SK-N-MC (cell line): ENCODE results near the gene TMEM151A.
"Not testable (repeated sequence)": the region's sequence is repeated elsewhere in the genome, so short reads cannot be mapped to it uniquely, and the experiment has no call there.

Experiments used
- DNase-seq: peaks from one replicate; pipeline ENCODE4 v3.0.0-alpha.2; 2011; ENCODE audit warnings: low read depth, low spot score
- H3K27ac ChIP-seq: fragments of 200-600 bp; sonication (generic); 2 replicates; pipeline ENCODE4 v1.5.1; 2016; ENCODE audit warnings: mixed run types
- H3K36me3 ChIP-seq: fragments of 200-600 bp; sonication (generic); 2 replicates; pipeline ENCODE4 v1.6.1; 2017; ENCODE audit warnings: antibody characterized with exemption, low read length, mixed read lengths; ENCODE audit not compliant: insufficient read depth
- H3K4me3 ChIP-seq: fragments of 200-600 bp; sonication (generic); 2 replicates; pipeline ENCODE4 v1.5.1; 2016
- H3K9ac ChIP-seq: fragments of 200-600 bp; sonication (generic); 2 replicates; pipeline ENCODE4 v1.8.0; 2017; ENCODE audit warnings: mixed run types, mixed read lengths; ENCODE audit not compliant: insufficient read length
- H3K9me3 ChIP-seq: fragments of 200-600 bp; sonication (generic); 2 replicates; pipeline ENCODE4 v1.6.1; 2017; ENCODE audit warnings: low read depth, mild to moderate bottlenecking, antibody characterized with exemption, low read length, moderate library complexity, mixed read lengths
- EZH2 ChIP-seq: fragments of 200-600 bp; sonication (generic); IDR thresholded peaks from one replicate; pipeline ENCODE4 v1.6.1; 2017; ENCODE audit warnings: antibody characterized with exemption
- FOXP2 ChIP-seq: optimal IDR thresholded peaks from 2 replicates; pipeline ENCODE3; 2011; ENCODE audit warnings: mild to moderate bottlenecking, moderate library complexity; ENCODE audit not compliant: insufficient read depth; ENCODE audit errors: extremely low read length, control extremely low read depth
- POLR2AphosphoS5 ChIP-seq: IDR thresholded peaks from 2 replicates; pipeline ENCODE4 v1.6.1; 2012; ENCODE audit warnings: mild to moderate bottlenecking, low read depth, low read length, borderline replicate concordance

The TMEM151A gene

DNA sequence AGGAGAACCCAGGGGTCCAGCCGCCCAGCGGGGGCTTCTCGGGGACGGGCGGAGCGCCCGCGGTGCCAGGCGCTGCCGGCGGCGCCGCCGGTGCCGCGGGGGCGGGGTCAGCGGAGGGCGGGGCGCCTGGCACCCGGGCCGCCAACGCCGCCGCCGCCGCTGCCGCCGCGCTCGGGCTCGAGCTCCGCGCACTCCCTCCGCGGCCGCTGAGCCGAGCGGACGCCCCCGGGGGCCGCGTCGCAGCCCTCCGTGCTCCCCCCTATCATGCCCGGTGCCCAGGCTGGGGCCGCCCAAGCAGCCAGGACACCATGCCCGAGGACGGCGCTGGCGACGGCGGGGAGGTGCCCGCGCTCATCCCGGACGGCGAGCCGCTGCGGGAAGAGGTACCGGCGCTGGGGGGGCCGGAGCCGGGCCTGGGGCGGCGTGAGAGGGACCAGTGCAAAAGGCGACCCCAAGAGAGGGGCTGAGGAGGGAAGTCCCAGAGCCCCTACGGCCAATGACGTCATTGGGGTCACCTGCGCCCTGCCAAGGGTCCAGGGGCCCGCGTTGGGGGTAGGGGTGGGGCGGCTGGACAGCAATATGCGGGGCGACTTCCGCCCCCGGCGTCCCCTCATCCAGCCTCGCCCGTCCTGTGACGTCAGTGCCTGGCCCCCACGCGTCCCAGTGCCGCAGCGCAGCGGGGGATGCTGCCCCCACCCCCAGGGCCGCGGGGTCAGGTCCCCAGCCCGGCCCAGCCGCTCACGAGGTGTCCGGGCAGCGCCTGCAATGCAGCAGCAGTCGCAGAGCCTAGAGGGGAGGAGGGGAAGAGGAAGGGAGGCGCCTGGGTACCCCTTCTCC is at the start of gene TMEM151A:
TMEM151A (plus strand) TSS at position 189 of the 837 bp plus-strand sequence; CDS start at position 309, 120 bp downstream.
- no peak within 1 kb of the TSS for H3K9ac ChIP-seq
- H3K4me3 ChIP-seq = peak within 1 kb of the TSS; percentile 62
- no peaks in the 10 kb centered on the region for H3K9me3 ChIP-seq
- no peak for DNase-seq
- H3K36me3 ChIP-seq = no peaks in the 10 kb centered on the region
- TF ChIP-seq FOXP2 (no peak), EZH2 (no peak), POLR2AphosphoS5 (no peak)
- no peak within 1 kb of the TSS for H3K27ac ChIP-seq

DNA sequence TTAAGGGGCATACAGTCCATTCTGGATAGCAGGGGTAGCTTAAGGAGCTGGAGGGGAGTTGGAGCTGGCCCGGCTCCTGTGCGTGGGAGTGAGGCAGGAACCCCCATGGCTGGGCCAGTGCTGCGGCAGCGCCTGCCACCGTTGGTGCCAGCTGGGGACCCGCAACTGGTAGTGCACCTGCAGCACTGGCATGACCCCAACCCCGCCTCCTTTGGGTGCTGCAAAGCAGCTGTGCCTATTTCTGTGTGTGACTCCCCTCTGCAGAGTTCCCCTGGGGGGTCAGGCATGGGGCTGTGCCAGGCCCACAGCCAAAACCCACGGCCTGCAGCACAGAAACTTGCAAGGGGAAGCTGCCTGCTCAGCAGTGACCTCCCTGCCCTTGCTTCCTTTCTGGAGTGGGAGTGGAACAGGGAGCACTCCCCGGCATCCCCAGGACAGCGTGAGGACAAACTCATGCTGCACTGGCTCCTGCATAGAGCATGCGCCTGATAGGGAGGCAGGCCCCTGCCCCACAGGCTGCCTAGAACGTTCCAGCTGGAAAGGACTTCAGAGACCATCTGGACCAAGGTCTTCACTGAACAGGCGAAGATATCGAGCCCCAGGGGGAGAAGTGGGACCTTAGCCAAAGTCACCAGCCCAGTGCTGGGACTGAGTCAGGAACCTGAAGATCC is 49.5 kb upstream of the TMEM151A start:
- no peaks in the 10 kb centered on the region; the same call in 1 of the 2 replicates for H3K36me3 ChIP-seq
- DNase-seq = no peak

DNA sequence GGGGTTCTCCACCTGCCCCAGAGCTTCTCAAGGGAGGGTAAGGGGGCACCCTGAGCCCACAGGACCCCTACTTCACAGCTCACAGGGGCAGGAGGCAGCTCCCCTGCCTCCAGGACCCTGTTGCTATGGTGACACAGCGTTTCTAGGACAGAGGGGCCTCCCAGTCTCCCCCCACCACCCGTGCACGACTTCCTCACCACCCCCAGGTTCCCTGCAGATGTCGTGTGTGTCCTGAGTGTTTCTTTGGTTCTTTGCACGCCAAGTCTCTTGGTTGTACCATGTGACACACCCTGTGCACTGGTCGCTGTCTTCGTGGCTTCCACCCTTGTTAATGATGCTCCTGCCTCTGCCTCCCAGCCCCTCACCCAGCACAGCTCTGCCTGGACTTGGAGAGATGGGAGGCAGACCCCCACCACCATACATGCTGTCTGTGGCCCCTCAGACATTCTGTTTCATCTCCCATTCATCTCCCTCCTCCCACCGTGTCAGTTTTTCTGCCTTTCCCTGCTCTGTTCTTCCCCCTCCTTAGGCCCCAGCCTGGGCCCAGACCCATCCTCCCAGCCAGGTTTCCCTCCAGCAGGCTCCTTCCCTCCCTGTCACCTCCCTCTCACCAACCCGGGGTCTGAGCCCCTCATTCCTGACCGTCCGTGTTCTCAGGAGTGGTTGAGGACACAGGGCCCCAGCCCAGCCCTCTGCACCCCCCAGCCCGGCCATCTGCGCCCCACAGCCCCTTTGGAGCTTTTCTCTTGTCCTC is 47.7 kb upstream of the TMEM151A start:
- Histone ChIP-seq H3K4me3 (no peak overlapping the region), H3K36me3 (no peaks in the 10 kb centered on the region; the same call in 1 of the 2 replicates), H3K27ac (no peak overlapping the region), H3K9me3 (no peaks in the 10 kb centered on the region), H3K9ac (no peak overlapping the region)
- TF ChIP-seq POLR2AphosphoS5 = no peak
- no peak for TF ChIP-seq EZH2
- no peak for TF ChIP-seq FOXP2
- no peak for DNase-seq

More for the DNA sequence above, 49.5 kb upstream of the TMEM151A start:
- Histone ChIP-seq H3K27ac (no peak overlapping the region), H3K4me3 (no peak overlapping the region), H3K9me3 (no peaks in the 10 kb centered on the region), H3K9ac (no peak overlapping the region)
- TF ChIP-seq EZH2 = no peak
- TF ChIP-seq FOXP2 = no peak
- TF ChIP-seq POLR2AphosphoS5 = no peak

DNA sequence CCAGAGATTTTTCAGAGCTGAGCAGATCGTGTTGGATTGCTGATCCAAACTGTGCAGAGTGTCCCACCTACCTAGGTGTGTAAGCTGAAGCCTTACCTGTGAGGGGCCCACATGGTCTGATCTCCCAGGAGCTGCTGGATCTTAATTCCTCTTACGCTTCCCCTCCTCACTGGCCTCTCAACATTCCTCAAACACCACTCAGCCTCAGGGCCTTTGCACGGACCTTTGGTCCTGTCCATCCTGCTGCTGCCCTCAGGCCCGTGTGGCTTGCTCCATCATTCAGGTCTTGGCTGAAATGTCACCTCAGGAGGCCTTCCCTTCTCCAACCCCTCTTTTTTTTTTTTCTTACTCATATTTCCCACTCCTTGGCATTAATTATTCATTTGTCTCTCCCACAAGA is 44.4 kb upstream of the TMEM151A start:
- no peak for DNase-seq
- Histone ChIP-seq H3K27ac (no peak overlapping the region), H3K36me3 (no peaks in the 10 kb centered on the region), H3K9ac (no peak overlapping the region), H3K9me3 (no peaks in the 10 kb centered on the region), H3K4me3 (no peak overlapping the region)
- TF ChIP-seq EZH2 (no peak), POLR2AphosphoS5 (no peak), FOXP2 (no peak)

DNA sequence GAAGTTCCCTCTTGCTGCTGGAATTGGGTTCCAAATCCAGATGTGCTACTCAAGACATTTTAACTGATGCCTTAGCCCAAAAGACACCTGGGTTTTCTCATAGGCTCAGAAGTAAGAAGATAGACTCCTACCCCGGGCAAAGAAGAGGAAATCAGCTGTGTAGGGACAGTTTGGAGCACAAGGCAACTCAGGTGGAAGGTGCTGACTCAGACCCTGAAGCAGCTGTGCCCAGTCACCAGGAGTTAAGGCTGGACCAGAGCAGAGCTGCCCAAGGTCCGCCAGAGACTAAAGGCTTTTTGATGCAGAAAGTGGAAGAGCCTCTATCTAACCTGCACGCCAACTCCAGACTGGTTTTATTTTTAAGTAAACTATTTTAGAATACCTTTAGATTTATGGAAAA is 43.9 kb upstream of the TMEM151A start:
- TF ChIP-seq EZH2 = no peak
- TF ChIP-seq POLR2AphosphoS5 = no peak
- no peak for TF ChIP-seq FOXP2
- Histone ChIP-seq H3K36me3 (no peaks in the 10 kb centered on the region), H3K9ac (no peak overlapping the region), H3K27ac (no peak overlapping the region), H3K4me3 (no peak overlapping the region), H3K9me3 (no peaks in the 10 kb centered on the region)
- no peak for DNase-seq

DNA sequence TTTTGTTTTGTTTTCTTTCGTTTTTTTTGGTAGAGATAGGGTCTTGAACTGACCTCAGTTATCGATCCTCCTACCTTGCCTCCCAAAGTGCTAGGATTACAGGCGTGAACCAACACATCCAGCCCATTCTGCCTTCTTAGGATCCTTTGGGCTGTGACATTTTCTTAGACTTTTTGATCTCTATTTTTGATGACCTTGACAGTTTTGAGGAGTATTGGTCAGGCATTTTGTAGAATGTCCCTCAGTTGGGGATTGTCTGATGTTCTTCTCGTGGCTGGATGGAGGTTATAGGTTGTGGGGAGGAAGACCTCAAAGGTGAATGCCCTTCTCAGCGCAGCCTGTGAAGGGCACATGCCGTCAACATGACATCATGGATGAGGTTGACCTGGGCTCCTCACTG is 42.8 kb upstream of the TMEM151A start:
- no peak for TF ChIP-seq EZH2
- TF ChIP-seq FOXP2 = no peak
- no peak for TF ChIP-seq POLR2AphosphoS5

DNA sequence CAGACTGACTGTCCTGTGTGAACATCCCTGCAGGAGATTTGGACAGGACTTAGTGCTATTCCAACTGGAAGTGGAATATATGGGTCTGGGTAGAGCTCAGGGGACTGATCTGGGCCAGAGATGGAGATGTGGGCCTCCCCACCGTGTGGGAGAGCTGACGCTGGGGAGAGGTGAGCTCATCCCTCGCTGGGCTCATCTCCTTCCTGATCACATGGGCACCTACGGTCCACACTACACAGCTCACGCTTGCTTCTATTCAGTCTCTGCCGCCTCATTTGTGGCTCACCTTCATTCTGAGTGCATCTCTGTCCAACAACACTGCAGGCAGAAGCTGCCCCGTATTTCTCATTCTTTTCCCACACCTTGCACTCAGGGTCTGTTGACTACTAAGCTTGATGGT is 39.9 kb upstream of the TMEM151A start:
- H3K36me3 ChIP-seq = no peaks in the 10 kb centered on the region

More for the DNA sequence above, 42.8 kb upstream of the TMEM151A start:
- no peak overlapping the region for H3K4me3 ChIP-seq
- no peak overlapping the region for H3K27ac ChIP-seq
- no peaks in the 10 kb centered on the region for H3K36me3 ChIP-seq
- no peaks in the 10 kb centered on the region for H3K9me3 ChIP-seq
- no peak for DNase-seq
- no peak overlapping the region for H3K9ac ChIP-seq

DNA sequence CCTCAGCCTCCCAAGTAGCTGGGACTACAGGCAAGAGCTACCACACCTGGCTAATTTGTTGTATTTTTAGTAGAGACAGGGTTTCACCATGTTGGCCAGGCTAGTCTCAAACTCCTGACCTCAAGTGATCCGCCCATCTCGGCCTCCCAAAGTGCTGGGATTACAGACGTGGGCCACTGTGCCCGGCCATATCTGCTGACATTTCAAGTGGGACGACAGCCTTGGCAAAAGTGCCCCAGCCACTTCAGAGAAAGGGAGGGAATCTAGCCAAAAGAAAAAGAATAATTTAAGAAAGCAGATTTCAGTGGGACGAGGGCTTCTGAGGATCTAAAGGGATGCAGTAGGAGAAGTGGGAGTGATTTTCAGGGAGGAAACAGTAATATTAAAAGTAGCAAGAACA is 38.6 kb upstream of the TMEM151A start:
- H3K36me3 ChIP-seq, H3K9me3 ChIP-seq, H3K27ac ChIP-seq, H3K4me3 ChIP-seq, H3K9ac ChIP-seq, DNase-seq: not testable (repeated sequence)

More for the DNA sequence above, 39.9 kb upstream of the TMEM151A start:
- Histone ChIP-seq H3K27ac (no peak overlapping the region), H3K9ac (no peak overlapping the region), H3K4me3 (no peak overlapping the region), H3K9me3 (no peaks in the 10 kb centered on the region)
- TF ChIP-seq FOXP2 (no peak), EZH2 (no peak), POLR2AphosphoS5 (no peak)
- no peak for DNase-seq
